ENCODE results near the gene ARL15.

ARL15 gene

DNA sequence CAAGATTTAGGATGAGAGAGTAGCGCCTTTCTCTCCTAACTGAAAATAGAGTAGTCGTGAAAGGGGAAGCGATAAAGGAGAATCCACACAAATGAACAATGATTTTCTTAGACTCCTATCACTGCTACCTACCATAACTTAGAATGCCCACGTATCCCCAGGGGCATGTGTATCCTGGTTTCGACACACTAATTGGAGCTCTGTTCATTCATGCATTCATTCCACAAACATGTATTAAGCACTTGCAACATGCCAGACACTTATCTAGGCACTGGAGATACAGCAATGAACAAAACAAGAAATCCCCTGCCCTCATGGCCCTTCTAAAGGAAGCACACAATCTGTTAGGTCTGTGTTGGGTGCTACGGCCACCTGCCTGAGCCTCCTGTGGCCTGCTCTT, 40.0 kb downstream of the ARL15 start:
- DNase-seq, result no peak
- no peak overlapping the region for H3K4me3 ChIP-seq (ENCODE audit: low read depth, low read length)
- H3K36me3 ChIP-seq, result no peaks in the 10 kb centered on the region
- TF ChIP-seq, protein P1, sequence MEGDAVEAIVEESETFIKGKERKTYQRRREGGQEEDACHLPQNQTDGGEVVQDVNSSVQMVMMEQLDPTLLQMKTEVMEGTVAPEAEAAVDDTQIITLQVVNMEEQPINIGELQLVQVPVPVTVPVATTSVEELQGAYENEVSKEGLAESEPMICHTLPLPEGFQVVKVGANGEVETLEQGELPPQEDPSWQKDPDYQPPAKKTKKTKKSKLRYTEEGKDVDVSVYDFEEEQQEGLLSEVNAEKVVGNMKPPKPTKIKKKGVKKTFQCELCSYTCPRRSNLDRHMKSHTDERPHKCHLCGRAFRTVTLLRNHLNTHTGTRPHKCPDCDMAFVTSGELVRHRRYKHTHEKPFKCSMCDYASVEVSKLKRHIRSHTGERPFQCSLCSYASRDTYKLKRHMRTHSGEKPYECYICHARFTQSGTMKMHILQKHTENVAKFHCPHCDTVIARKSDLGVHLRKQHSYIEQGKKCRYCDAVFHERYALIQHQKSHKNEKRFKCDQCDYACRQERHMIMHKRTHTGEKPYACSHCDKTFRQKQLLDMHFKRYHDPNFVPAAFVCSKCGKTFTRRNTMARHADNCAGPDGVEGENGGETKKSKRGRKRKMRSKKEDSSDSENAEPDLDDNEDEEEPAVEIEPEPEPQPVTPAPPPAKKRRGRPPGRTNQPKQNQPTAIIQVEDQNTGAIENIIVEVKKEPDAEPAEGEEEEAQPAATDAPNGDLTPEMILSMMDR (IDR thresholded peaks at IDR 0.05; ENCODE audit: low read depth, low read length), result no peak
- no peaks in the 10 kb centered on the region for H3K9me3 ChIP-seq
- no peaks in the 10 kb centered on the region for H3K4me1 ChIP-seq
- no peaks in the 10 kb centered on the region for H3K27me3 ChIP-seq

DNA sequence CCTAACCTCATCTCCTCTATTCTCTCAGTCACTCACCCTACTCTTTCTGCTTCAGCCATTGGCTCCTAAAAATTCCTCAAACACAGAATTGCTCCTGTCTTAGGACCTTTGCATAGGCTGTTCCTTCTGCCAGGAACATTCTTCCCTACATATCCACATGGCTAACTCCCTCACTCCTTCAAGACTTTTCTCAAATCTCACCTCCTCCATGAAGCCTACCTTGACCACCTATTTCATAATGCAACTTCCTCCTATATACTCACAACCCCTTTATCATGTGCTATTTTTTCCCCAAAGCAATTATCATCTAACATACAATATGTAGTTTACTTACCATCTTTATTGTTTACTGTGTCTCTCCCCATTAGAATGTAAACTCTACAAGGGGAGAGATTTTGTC, 45.8 kb downstream of the ARL15 start:
- TF ChIP-seq, protein P1 (IDR thresholded peaks at IDR 0.05; ENCODE audit: low read depth, low read length), result no peak
- Histone ChIP-seq H3K36me3 (no peaks in the 10 kb centered on the region), H3K4me3 (ENCODE audit: low read depth, low read length) (no peak overlapping the region), H3K9me3 (no peaks in the 10 kb centered on the region), H3K4me1 (no peaks in the 10 kb centered on the region), H3K27me3 (no peaks in the 10 kb centered on the region)
- no peak for DNase-seq

DNA sequence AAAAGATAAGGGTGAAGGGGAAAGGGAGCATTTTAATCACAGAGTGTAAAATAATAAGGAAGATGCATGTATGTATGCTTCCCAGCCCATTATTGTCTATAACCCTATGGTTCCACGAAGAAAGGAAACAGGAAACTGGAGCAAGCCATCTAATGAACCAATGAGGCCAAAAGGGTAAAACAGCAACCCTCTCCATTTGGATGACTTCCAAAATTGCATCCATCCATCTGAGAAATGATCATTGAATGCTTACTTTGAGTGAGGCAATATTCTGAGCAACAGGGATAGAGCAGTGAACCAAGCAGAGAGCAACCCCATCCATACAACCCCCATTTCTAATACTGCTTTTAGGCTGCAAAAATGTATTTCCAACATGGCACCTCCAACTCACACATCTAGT, 46.9 kb downstream of the ARL15 start:
- Histone ChIP-seq H3K4me1 (no peaks in the 10 kb centered on the region), H3K36me3 (no peaks in the 10 kb centered on the region), H3K4me3 (ENCODE audit: low read depth, low read length) (no peak overlapping the region), H3K9me3 (no peaks in the 10 kb centered on the region), H3K27me3 (no peaks in the 10 kb centered on the region)
- DNase-seq, result no peak
- TF ChIP-seq, protein P1 (IDR thresholded peaks at IDR 0.05; ENCODE audit: low read depth, low read length), result no peak

DNA sequence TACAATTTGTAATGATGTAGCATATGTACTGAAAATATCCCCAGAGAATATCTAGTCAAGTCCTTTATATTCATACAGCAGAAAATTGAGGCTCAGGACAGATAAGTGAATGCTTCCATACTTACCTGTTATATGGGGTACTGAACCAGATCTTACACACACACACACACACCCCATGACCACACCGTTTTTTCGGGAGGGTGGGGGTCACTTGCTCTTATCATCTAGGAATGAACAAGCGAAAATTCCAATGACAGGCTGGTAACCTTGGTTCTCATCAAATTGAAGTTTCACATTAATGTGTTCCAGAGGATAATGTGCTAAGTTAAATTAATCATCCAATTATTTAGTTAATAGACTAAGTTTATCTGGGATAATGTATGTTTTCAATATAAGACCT, 48.8 kb downstream of the ARL15 start:
- no peak overlapping the region for H3K4me3 ChIP-seq (ENCODE audit: low read depth, low read length)
- TF ChIP-seq, protein P1 (IDR thresholded peaks at IDR 0.05; ENCODE audit: low read depth, low read length), result no peak
- H3K9me3 ChIP-seq, result no peaks in the 10 kb centered on the region

DNA sequence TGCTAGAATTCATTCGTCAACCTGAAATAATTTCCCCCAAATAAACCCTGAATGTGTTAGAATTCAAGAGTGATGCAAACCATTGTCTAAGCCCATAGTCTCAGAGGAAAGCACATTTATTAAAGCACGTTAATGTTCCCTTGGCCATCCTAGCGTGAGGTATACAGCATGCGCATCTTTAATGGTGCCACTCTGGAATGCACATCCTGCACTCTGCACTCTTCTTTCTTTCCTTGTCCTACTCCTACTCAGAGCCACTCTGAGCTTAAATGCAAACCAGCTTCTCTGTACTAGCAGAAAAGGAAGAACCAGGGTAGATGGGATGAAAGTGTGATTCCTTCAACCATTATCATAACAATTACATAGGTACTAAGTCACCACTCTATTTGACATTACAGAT, 50.4 kb downstream of the ARL15 start:
- no peaks in the 10 kb centered on the region for H3K4me1 ChIP-seq
- H3K27me3 ChIP-seq, result peaks cover 6% of the 10 kb centered on the region; the same call in 1 of the 2 replicates
- TF ChIP-seq, protein P1 (IDR thresholded peaks at IDR 0.05; ENCODE audit: low read depth, low read length), result no peak
- H3K9me3 ChIP-seq, result no peaks in the 10 kb centered on the region
- no peak for DNase-seq
- no peak overlapping the region for H3K4me3 ChIP-seq (ENCODE audit: low read depth, low read length)
- H3K36me3 ChIP-seq, result no peaks in the 10 kb centered on the region

More for the DNA sequence above, 48.8 kb downstream of the ARL15 start:
- H3K27me3 ChIP-seq, result no peaks in the 10 kb centered on the region
- H3K4me1 ChIP-seq, result no peaks in the 10 kb centered on the region
- no peak for DNase-seq
- no peaks in the 10 kb centered on the region for H3K36me3 ChIP-seq

DNA sequence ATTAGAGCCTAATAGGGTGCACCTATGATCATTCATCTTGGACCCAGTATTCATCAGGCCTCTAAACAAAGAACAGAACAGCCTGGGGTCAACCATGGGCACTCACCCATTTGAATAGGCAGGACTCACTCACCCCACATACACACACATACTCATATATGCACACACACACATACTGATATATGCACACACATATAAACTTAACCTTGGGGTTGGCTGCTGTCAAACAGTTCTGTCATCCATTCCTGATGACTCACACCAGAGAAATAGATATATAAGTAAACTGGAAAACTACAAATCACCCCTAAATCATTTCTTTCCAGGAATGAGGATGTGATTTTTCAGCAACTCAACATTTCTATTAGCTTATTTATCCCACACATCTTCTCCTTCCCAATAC, 51.3 kb downstream of the ARL15 start:
- Histone ChIP-seq H3K9me3 (no peaks in the 10 kb centered on the region), H3K36me3 (no peaks in the 10 kb centered on the region), H3K4me1 (no peaks in the 10 kb centered on the region), H3K27me3 (peaks cover 6% of the 10 kb centered on the region; the same call in 1 of the 2 replicates), H3K4me3 (ENCODE audit: low read depth, low read length) (no peak overlapping the region)
- no peak for DNase-seq
- TF ChIP-seq, protein P1 (IDR thresholded peaks at IDR 0.05; ENCODE audit: low read depth, low read length), result no peak

Data from BE2C (cell line).